HCT116 (cell line): ENCODE data around the gene MFSD6L. TPM values are rescaled to one million over a fixed set of nuclear protein-coding genes. Genes with fewer than 3 reads are reported as not detected.
"Not testable (repeated sequence)": the region's sequence is repeated elsewhere in the genome, so short reads cannot be mapped to it uniquely, and the experiment has no call there.

Experiments
- ATAC-seq: fragments of 200-7000 bp; cut with Tn5 transposase; 2 replicates; pipeline ENCODE4 v1.9.1; 2020; ENCODE audit warnings: mild to moderate bottlenecking, moderate library complexity
- BruUV-seq: library from RNA; stranded (reverse); fragments of 400-500 nt; replicated peaks from 2 replicates; lab custom pipeline; 2021; lab: Mats Ljungman, UMichigan
- CTCF ChIA-PET: fragments of 300-600 bp; sonication (Branson Sonifier 250); formaldehyde crosslinking; loops from one replicate; lab custom pipeline; 2021; ENCODE audit warnings: antibody characterized with exemption; lab: Charles Lee
- POLR2A ChIA-PET: fragments of 300-600, 350-600 bp; sonication (Branson Sonifier 250); formaldehyde crosslinking; loops from one replicate; lab custom pipeline; 2021; ENCODE audit warnings: antibody characterized with exemption; lab: Charles Lee
- RAD21 ChIA-PET, 2 experiments: fragments of 300-600 bp; sonication (Branson Sonifier 250); formaldehyde crosslinking; loops; one replicate each; lab custom pipeline; 2023; ENCODE audit warnings: low total read pairs in 2 of 2; ENCODE audit not compliant: uncharacterized antibody in 2 of 2, unreplicated experiment in 2 of 2, low non-redundant PET in 1 of 2; lab: Charles Lee
- DNase-seq: peaks from one replicate; pipeline ENCODE4 v3.0.0-alpha.2; 2010; ENCODE audit warnings: low read depth, low spot score
- H2AFZ ChIP-seq: fragments of 200-600 bp; shearing (Covaris generic), sonication (generic); 2 replicates; pipeline ENCODE4 v1.6.1; 2017; ENCODE audit warnings: low read depth, mixed run types, mixed read lengths, antibody characterized with exemption, low read length; ENCODE audit not compliant: poor library complexity, severe bottlenecking
- H3K27ac ChIP-seq: 2 replicates; pipeline ENCODE4 v1.5.1; 2012; ENCODE audit warnings: low read depth, low read length
- H3K27me3 ChIP-seq: fragments of 200-600 bp; sonication (generic); 2 replicates; pipeline ENCODE4 v1.6.1; 2016; ENCODE audit warnings: mixed run types, low read length, mixed read lengths; ENCODE audit not compliant: insufficient read depth
- H3K36me3 ChIP-seq, 2 experiments: fragments of 200-500 bp in 1 of 2; fragments of 200-600 bp in 1 of 2; sonication (Bioruptor generic) in 1 of 2; sonication (generic) in 1 of 2; 2 replicates each; pipeline versions ENCODE4 v1.5.1 to v1.6.1; 2014 to 2016; ENCODE audit warnings: low read length in 2 of 2, inconsistent platforms in 1 of 2, mixed read lengths in 1 of 2, mixed run types in 1 of 2; ENCODE audit not compliant: insufficient read depth in 2 of 2, control insufficient read depth in 1 of 2
- H3K4me1 ChIP-seq, 2 experiments: fragments of 200-600 bp in 1 of 2; sonication (generic) in 1 of 2; 2 replicates each; pipeline versions ENCODE4 v1.5.1 to v1.6.1; 2012 to 2017; ENCODE audit warnings: low read length in 2 of 2, inconsistent platforms in 1 of 2, mild to moderate bottlenecking in 1 of 2, mixed read lengths in 1 of 2, mixed run types in 1 of 2, moderate library complexity in 1 of 2; ENCODE audit not compliant: insufficient read depth in 2 of 2, control insufficient read depth in 1 of 2
- H3K4me2 ChIP-seq: fragments of 200-600 bp; sonication (generic); 2 replicates; pipeline ENCODE4 v1.6.1; 2017; ENCODE audit warnings: mixed run types, low read length, mixed read lengths
- H3K4me3 ChIP-seq, 2 experiments: fragments of 200-600 bp in 1 of 2; sonication (generic) in 1 of 2; replicated peaks in 1 of 2; 2 replicates each; pipeline ENCODE4 v1.5.1; 2011 to 2016; ENCODE audit warnings: low read length in 2 of 2, control low read depth in 1 of 2, low read depth in 1 of 2, mild to moderate bottlenecking in 1 of 2, mixed read lengths in 1 of 2, mixed run types in 1 of 2
- H3K79me2 ChIP-seq: fragments of 200-600 bp; sonication (generic); 2 replicates; pipeline ENCODE4 v1.6.1; 2017; ENCODE audit warnings: mild to moderate bottlenecking, mixed run types, low read length, moderate library complexity, mixed read lengths; ENCODE audit not compliant: insufficient read depth
- H3K9ac ChIP-seq: fragments of 200-600 bp; sonication (generic); 2 replicates; pipeline ENCODE4 v1.6.1; 2016; ENCODE audit warnings: low read length, mixed read lengths
- H3K9me2 ChIP-seq: fragments of 200-600 bp; sonication (generic), shearing (Covaris generic); 2 replicates; pipeline ENCODE4 v1.6.1; 2017; ENCODE audit warnings: mixed run types, mild to moderate bottlenecking, moderate library complexity; ENCODE audit not compliant: insufficient read depth
- H3K9me3 ChIP-seq, 2 experiments: fragments of 200-500 bp in 1 of 2; fragments of 200-600 bp in 1 of 2; sonication (Bioruptor generic) in 1 of 2; sonication (generic) in 1 of 2; 2 replicates each; pipeline ENCODE4 v1.6.1; 2014 to 2017; ENCODE audit warnings: low read length in 2 of 2, mixed read lengths in 2 of 2, inconsistent platforms in 1 of 2, low read depth in 1 of 2, mild to moderate bottlenecking in 1 of 2, mixed run types in 1 of 2, moderate library complexity in 1 of 2; ENCODE audit not compliant: control insufficient read depth in 1 of 2, insufficient read depth in 1 of 2
- H4K20me1 ChIP-seq: fragments of 200-600 bp; sonication (generic), shearing (Covaris generic); 2 replicates; pipeline ENCODE4 v1.6.1; 2017; ENCODE audit warnings: mixed run types, mild to moderate bottlenecking, moderate library complexity; ENCODE audit not compliant: insufficient read depth
- CTCF ChIP-seq, 3 experiments: fragments of 200-600 bp in 1 of 3; sonication (generic) in 1 of 3; IDR thresholded peaks in 2 of 3; conservative IDR thresholded peaks in 1 of 3; 2 replicates each; pipeline ENCODE4 v1.5.1; 2012 to 2017; ENCODE audit warnings: low read depth in 2 of 3, low read length in 2 of 3, antibody characterized with exemption in 1 of 3, borderline replicate concordance in 1 of 3, control low read depth in 1 of 3, mild to moderate bottlenecking in 1 of 3, mixed read lengths in 1 of 3, mixed run types in 1 of 3, moderate library complexity in 1 of 3; ENCODE audit not compliant: insufficient read depth in 1 of 3
- EGR1 ChIP-seq: IDR thresholded peaks from 2 replicates; pipeline ENCODE4 v1.6.1; 2012; ENCODE audit warnings: low read depth
- ELF1 ChIP-seq: IDR thresholded peaks from 2 replicates; pipeline ENCODE4 v1.6.1; 2012; ENCODE audit warnings: low read depth, borderline replicate concordance
- EZH2 ChIP-seq: fragments of 200-600 bp; sonication (generic); IDR thresholded peaks from 2 replicates; pipeline ENCODE4 v1.6.1; 2017; ENCODE audit warnings: antibody characterized with exemption, mixed run types
- MAX ChIP-seq: IDR thresholded peaks from 2 replicates; pipeline ENCODE4 v1.6.1; 2012
- POLR2AphosphoS5 ChIP-seq: IDR thresholded peaks from 2 replicates; pipeline ENCODE4 v1.6.1; 2011; ENCODE audit warnings: mild to moderate bottlenecking, low read depth, low read length, moderate library complexity
- RAD21 ChIP-seq: IDR thresholded peaks from 2 replicates; pipeline ENCODE4 v1.6.1; 2012; ENCODE audit warnings: low read depth, mild to moderate bottlenecking
- SP1 ChIP-seq: IDR thresholded peaks from 2 replicates; pipeline ENCODE4 v1.6.1; 2012; ENCODE audit warnings: low read depth
- SRF ChIP-seq: IDR thresholded peaks from 2 replicates; pipeline ENCODE4 v1.6.1; 2012; ENCODE audit warnings: low read depth
- TCF7L2 ChIP-seq: IDR thresholded peaks from 2 replicates; pipeline ENCODE4 v1.7.0; 2011; ENCODE audit warnings: borderline replicate concordance, inconsistent platforms; ENCODE audit not compliant: insufficient read depth, insufficient read length; ENCODE audit errors: extremely low read depth
- ZBTB33 ChIP-seq: IDR thresholded peaks from 2 replicates; pipeline ENCODE4 v1.6.1; 2011; ENCODE audit warnings: mild to moderate bottlenecking, low read length, moderate library complexity; ENCODE audit not compliant: insufficient replicate concordance; ENCODE audit errors: extremely low read depth
- ZNF274 ChIP-seq: fragments of 200-500 bp; sonication (Bioruptor generic); IDR thresholded peaks from 2 replicates; pipeline ENCODE4 v1.6.1; 2014; ENCODE audit warnings: mild to moderate bottlenecking, low read depth, low read length, inconsistent platforms
- intact Hi-C: fragments of 100-400 bp; cut with micrococcal nuclease; formaldehyde crosslinking; loops from 2 replicates; pipeline ENCODE4 v1.10.0; 2022
- total RNA-seq: library from RNA; stranded (reverse); gene quantifications from one replicate; pipeline ENCODE4 v1.2.1, GENCODE V29; 2021; ENCODE audit not compliant: unreplicated experiment

The MFSD6L gene
- total RNA-seq, 1 experiment from 2014 or later = not detected

GRCh38 chr17:8805396-8805795 is 6.2 kb upstream of the MFSD6L start:
- H3K9me2 ChIP-seq, POLR2A ChIA-PET, intact Hi-C loops, H3K9me3 ChIP-seq, H3K27ac ChIP-seq, H4K20me1 ChIP-seq, H3K4me1 ChIP-seq, H3K4me2 ChIP-seq, H3K79me2 ChIP-seq, H3K4me3 ChIP-seq, ATAC-seq, H3K9ac ChIP-seq, H2AFZ ChIP-seq, BruUV-seq, H3K36me3 ChIP-seq, DNase-seq, H3K27me3 ChIP-seq: not testable (repeated sequence)
- ChIA-PET RAD21 (interaction anchor here in 1 of 2 experiments (0.7 kb wide), 1 partner anchor 24 kb away, joined by 3 read pairs; no protein-coding TSS in a partner anchor), CTCF (interaction anchor here (1.0 kb wide), 1 partner anchor 27 kb away, joined by 3 read pairs; no protein-coding TSS in a partner anchor)

- ChIA-PET CTCF (interaction anchor here (1.0 kb wide), 1 partner anchor 92 kb away, joined by 3 read pairs; no protein-coding TSS in a partner anchor), RAD21 (no interaction called here), POLR2A (no interaction called here)
- DNase-seq (no peak), ATAC-seq (peak; percentile 67)
- Histone ChIP-seq H3K27ac (no peak overlapping the region), H3K27me3 (no peaks in the 10 kb centered on the region), H3K9me3 (no peaks in the 10 kb centered on the region), H4K20me1 (no peaks in the 10 kb centered on the region), H3K9ac (no peak overlapping the region), H2AFZ (no peak overlapping the region), H3K4me2 (no peak overlapping the region), H3K79me2 (no peaks in the 10 kb centered on the region), H3K9me2 (no peaks in the 10 kb centered on the region), H3K36me3 (no peaks in the 10 kb centered on the region), H3K4me1 (peaks cover 0 to 8% of the 10 kb centered on the region in 2 experiments; a peak in 2 of 4 replicates), H3K4me3 (no peak overlapping the region)
- no TSS peak for BruUV-seq
- intact Hi-C loops = no loop called here
- TF ChIP-seq EZH2 (no peak), ZBTB33 (no peak), ZNF274 (no peak), RAD21 (peak; percentile 26; the same call in 1 of the 2 replicates), POLR2AphosphoS5 (no peak), TCF7L2 (no peak), MAX (no peak), EGR1 (no peak), ELF1 (no peak), SRF (no peak), CTCF (IDR thresholded peaks at IDR 0.05 in 2 of 3, conservative IDR thresholded peaks at IDR 0.05 in 1 of 3; ENCODE audit: borderline replicate concordance in 1 of 3, insufficient read depth in 1 of 3, low read depth in 2 of 3, low read length in 2 of 3) (0 out of 6 replicates have a peak, but pooled peaks of 1 of the 3 experiments have one; percentile 10), SP1 (no peak)
Observed at GRCh38 chr17:8803531-8804420, 4.6 kb upstream of the MFSD6L start.
